ENCODE measurements around the gene MSMB. TPM values are rescaled to one million over a fixed set of nuclear protein-coding genes. Genes with fewer than 3 reads are reported as not detected.
"Not testable (repeated sequence)": the region's sequence is repeated elsewhere in the genome, so short reads cannot be mapped to it uniquely, and the experiment has no call there.

Gene MSMB
- total RNA-seq, 1 donor from 2014 or later = not detected

DNA sequence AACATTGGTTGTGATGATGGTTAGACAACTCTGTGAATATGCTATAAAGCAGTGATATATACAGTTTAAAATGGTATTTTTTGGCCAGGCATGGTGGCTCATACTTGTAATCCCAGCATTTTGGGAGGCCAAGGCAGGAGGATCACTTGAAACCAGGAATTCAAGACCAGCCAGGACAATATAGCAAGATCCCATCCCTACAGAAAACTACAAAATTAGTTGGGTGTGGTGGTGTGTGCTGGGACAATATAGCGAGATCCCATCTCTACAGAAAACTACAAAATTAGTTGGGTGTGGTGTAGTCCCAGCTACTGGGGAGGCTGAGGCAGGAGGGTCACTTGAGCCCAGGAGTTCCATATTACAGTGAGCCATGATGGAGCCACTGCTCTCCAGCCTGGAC is 27.5 kb upstream of the MSMB start:
- DNase-seq (ENCODE audit: low spot score) = no peak
- intact Hi-C loops (cut with DNase I) = no loop called here

DNA sequence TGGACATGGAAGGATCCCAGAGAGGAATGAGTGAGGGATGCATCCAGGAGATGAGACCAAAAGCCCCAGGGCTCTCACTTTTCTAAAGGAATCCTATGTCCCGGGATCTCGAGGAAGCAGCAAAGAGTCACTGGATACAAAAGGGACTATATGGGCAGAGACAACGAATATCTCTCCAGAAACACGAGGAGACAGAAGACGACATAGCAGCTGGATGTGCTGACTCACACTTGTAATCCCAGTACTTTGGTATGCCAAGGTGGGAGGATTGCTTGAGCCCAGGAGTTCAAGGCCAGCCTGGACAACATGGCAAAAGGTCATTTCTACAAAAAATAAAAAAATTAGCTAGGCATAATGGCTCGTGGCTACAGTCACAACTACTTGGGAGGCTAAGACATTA is 24.7 kb upstream of the MSMB start:
- DNase-seq (ENCODE audit: low spot score) = no peak
- intact Hi-C loops (cut with DNase I) = no loop called here

GRCh38 chr10:46069771-46070463 is 23.8 kb upstream of the MSMB start:
- DNase-seq (ENCODE audit: low spot score) = no peak
- intact Hi-C loops (cut with DNase I) = no loop called here

DNA sequence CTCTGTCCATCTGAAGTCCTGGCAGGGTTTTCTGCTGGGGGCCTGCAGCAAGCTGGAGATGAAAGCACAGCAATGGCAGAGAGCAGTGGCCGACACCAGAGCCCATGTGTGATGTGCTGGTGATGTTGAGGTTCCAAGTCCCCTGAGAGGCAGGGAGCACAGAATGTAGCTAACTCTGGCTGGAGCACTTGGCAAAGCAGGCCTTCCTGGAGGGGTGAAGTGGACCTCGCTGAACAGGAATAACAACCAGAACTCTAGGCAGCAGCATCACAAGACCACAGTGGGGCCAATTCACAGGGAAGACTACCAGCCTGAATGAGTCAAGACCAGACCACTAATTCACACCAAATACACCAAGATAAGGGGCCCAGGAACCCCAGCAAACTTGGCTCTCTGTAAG is 22.8 kb upstream of the MSMB start:
- intact Hi-C loops (cut with DNase I) = no loop called here
- DNase-seq (ENCODE audit: low spot score) = no peak

- intact Hi-C loops (cut with DNase I) = no loop called here
Observed at GRCh38 chr10:46068117-46068516, 22.0 kb upstream of the MSMB start.

DNA sequence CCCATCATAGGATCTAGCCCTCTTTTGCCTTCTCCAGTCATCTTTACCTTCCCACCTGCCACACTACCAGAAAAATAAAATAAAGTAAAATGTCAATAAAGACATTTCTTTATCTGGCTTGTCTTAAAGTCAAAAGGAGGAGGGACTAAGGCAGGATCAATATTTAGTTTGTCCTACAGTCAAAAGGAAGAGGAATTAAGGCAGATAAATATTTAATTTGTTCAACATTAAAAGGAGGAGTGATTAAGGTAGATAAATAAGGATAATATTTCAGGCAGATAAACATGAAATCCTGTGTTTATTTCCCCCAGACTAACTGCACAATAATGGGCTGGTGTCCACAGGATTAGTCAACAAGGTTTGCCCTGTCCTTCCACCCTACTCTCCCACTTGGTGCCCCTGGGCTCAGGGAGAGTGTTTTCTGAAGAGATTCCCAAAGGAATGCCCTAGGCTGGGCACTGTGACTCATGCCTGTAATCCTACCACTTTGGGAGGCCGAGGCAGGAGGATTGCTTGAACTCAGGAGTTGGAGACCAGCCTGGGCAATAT is 18.3 kb upstream of the MSMB start:
- intact Hi-C loops (cut with DNase I) = no loop called here
- no peak for DNase-seq (ENCODE audit: low spot score)

More at GRCh38 chr10:46068117-46068516, 22.0 kb upstream of the MSMB start:
- DNase-seq (ENCODE audit: low spot score) = no peak

GRCh38 chr10:46062723-46063428 is 16.8 kb upstream of the MSMB start:
- DNase-seq (ENCODE audit: low spot score) = no peak
- intact Hi-C loops (cut with DNase I) = no loop called here

GRCh38 chr10:46060706-46061105 is 14.6 kb upstream of the MSMB start:
- intact Hi-C loops (cut with DNase I) = no loop called here
- DNase-seq (ENCODE audit: low spot score) = no peak

- intact Hi-C loops (cut with DNase I); DNase-seq (ENCODE audit: low spot score): not testable (repeated sequence)
Observed at GRCh38 chr10:46057927-46058326, 11.9 kb upstream of the MSMB start.

DNA sequence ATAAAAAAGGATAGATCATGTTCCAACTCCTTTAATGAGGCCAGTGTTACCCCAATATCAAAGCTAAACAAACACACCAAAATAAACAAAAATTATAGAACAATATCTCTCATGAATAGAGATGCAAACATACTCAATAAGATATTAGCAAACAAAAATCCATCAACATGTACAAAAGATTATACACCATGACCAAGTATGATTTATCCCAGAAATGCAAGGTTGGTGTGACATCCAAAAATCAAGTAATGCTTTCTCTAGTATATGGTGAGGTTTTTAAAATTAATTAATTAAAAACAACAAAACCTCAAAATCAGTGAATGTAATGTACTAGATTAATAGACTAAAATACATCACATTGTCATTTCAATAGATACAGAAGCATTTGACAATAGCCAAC is 11.0 kb upstream of the MSMB start:
- intact Hi-C loops (cut with DNase I) = no loop called here
- DNase-seq (ENCODE audit: low spot score) = no peak

GRCh38 chr10:46055771-46056170 is 9.7 kb upstream of the MSMB start:
- no peak for DNase-seq (ENCODE audit: low spot score)
- intact Hi-C loops (cut with DNase I) = no loop called here

GRCh38 chr10:46053534-46054434 is 7.7 kb upstream of the MSMB start:
- intact Hi-C loops (cut with DNase I) = no loop called here
- no peak for DNase-seq (ENCODE audit: low spot score)

GRCh38 chr10:46052791-46053375 is 6.8 kb upstream of the MSMB start:
- DNase-seq (ENCODE audit: low spot score) = no peak
- intact Hi-C loops (cut with DNase I) = no loop called here

DNA sequence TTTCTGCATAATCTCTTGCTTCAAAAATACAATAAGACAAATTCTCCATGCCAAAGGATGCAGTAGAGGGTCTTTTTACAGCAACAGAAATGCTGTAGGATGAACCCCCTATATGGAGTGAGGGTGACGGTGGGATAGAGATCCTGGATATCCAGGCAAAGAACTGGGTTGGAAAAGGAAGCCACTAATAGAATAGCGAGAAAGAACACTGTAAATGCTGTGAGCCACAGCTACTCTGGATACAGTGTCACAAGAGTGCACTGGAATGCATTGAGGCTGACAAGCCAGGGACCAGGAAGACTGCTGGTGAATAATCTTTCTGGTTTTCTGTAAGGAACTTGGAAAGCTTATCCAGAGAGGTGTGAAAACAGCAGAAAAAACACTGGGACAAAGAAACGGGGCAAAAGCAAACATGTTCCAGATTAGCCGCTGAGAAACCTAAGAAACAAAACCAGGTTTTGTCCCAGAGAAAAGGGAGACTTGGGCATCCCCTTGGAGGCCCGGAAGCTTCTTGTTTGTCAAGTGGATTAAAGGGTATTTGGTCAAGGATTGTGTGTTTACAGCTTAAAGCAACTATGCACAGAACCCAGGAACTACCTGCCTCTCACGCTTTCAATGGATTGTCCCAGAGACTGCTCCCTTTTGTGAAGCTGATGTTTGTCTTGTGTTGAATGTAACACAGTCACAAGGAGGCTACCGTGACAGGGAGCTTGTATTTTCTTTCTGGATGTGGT is 6.2 kb upstream of the MSMB start:
- DNase-seq (ENCODE audit: low spot score) = no peak
- intact Hi-C loops (cut with DNase I) = no loop called here

GRCh38 chr10:46050941-46051623 is 5.0 kb upstream of the MSMB start:
- DNase-seq (ENCODE audit: low spot score) = no peak
- intact Hi-C loops (cut with DNase I) = no loop called here

DNA sequence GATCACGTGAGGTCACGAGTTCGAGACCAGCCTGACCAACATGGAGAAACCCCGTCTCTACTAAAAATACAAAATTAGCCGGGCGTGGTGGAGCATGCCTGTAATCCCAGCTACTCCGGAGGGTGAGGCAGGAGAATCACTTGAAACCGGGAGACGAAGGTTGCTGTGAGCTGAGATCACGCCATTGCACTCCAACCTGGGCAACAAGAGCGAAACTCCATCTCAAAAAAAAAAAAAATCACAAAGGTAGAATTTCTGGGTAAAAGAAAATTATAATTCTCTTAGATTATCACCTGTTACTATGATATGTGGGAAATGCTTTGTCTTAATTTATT is 3.4 kb upstream of the MSMB start:
- DNase-seq (ENCODE audit: low spot score); intact Hi-C loops (cut with DNase I): not testable (repeated sequence)

GRCh38 chr10:46048152-46048551 is 2.1 kb upstream of the MSMB start:
- intact Hi-C loops (cut with DNase I) = no loop called here
- DNase-seq (ENCODE audit: low spot score) = no peak

DNA sequence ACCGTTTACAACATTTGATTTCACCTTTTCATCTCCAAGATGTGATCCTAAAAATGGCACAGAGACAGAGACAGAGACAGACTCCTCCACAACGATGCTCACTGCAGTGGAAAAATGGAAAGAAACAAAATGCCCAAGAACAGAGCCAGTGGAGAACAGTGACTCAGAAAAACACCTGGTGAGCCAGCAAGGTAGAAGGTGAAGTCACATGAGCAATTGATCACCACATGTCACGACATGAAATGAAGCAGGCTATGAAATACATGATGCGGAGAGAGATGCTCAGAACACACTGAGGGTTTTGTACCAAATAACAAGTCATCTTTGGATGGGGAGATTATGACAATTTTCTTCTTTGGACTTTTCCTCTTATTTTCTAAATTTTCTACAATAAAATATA is 3.5 kb downstream of the MSMB start:
- intact Hi-C loops (cut with DNase I) = no loop called here
- no peak for DNase-seq (ENCODE audit: low spot score)

- DNase-seq (ENCODE audit: low spot score) = no peak
- intact Hi-C loops (cut with DNase I) = no loop called here
Observed at GRCh38 chr10:46040004-46040403, 6.1 kb downstream of the MSMB start.
